ENCODE data around the gene EMC7. TPM values are rescaled to one million over a fixed set of nuclear protein-coding genes. Genes with fewer than 3 reads are reported as not detected.

The EMC7 gene
- total RNA-seq, 1 experiment from 2014 or later, result 32.1 TPM

DNA sequence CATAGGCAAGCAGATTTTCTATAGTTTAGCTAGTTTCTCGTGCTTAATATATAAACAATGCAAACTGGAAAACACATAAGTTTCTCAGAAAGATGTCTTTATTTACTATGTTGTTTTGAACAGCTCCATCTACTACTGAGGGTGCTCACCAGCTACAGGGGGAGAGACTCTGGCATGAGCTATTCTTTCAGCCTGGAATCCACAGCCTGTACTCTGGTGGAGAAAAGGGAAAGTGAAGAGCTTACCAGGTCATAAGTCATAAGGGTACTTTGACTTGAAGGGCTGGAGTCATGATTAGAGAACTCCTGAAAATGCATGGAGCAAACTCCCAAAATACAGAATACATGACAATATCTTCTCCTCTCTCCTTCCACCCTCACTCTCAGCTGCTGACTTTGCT is 58.3 kb downstream of the EMC7 start:
- no peak for TF ChIP-seq ZNF671 (CRISPR knock-in tag; IDR thresholded peaks at IDR 0.05)
- TF ChIP-seq ZNF232 (CRISPR knock-in tag; IDR thresholded peaks at IDR 0.05), result no peak
- Mint-ChIP-seq H3K27ac (no peak overlapping the region), H3K27me3 (ENCODE audit: low read depth) (peaks cover 34% of the 10 kb centered on the region), H3K36me3 (no peaks in the 10 kb centered on the region), H3K4me3 (no peak overlapping the region), H3K9me3 (no peaks in the 10 kb centered on the region), H3K4me1 (peaks cover 11% of the 10 kb centered on the region)
- POLR2A ChIA-PET, result no interaction called here
- DNase-seq (ENCODE audit: low spot score) (no peak), ATAC-seq (no peak)
- CTCF ChIA-PET, result no interaction called here

DNA sequence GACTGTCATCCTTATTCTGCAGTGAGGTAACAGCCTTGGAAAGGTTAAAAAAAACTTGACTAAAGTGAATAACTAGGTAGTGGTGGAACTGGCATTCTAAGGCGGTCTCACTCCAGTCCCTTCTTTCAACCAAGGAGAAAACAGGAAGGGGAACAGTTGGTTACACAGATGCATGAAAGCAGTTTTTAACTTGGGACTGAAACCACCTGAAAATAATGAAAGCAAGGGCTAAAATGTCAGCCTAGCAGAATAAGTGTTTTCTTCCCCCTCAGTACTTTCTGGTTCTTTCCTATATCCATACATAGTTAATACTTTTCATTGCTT is 61.9 kb downstream of the EMC7 start:
- Mint-ChIP-seq H3K27ac (no peak overlapping the region), H3K4me3 (peak overlapping the region; percentile 80), H3K27me3 (ENCODE audit: low read depth) (peaks cover 34% of the 10 kb centered on the region), H3K9me3 (no peaks in the 10 kb centered on the region), H3K4me1 (peaks cover 15% of the 10 kb centered on the region), H3K36me3 (no peaks in the 10 kb centered on the region)
- TF ChIP-seq ZNF317 (CRISPR knock-in tag; IDR thresholded peaks at IDR 0.05; ENCODE audit: borderline replicate concordance, low read depth), result no peak
- ChIA-PET CTCF (interaction anchor here (0.5 to 1.5 kb wide), 2 partner anchors 170 to 545 kb away, joined by 4 read pairs; partner anchors contain the start of gene KATNBL1), POLR2A (no interaction called here)
- DNase-seq (ENCODE audit: low spot score) (no peak), ATAC-seq (no peak)

DNA sequence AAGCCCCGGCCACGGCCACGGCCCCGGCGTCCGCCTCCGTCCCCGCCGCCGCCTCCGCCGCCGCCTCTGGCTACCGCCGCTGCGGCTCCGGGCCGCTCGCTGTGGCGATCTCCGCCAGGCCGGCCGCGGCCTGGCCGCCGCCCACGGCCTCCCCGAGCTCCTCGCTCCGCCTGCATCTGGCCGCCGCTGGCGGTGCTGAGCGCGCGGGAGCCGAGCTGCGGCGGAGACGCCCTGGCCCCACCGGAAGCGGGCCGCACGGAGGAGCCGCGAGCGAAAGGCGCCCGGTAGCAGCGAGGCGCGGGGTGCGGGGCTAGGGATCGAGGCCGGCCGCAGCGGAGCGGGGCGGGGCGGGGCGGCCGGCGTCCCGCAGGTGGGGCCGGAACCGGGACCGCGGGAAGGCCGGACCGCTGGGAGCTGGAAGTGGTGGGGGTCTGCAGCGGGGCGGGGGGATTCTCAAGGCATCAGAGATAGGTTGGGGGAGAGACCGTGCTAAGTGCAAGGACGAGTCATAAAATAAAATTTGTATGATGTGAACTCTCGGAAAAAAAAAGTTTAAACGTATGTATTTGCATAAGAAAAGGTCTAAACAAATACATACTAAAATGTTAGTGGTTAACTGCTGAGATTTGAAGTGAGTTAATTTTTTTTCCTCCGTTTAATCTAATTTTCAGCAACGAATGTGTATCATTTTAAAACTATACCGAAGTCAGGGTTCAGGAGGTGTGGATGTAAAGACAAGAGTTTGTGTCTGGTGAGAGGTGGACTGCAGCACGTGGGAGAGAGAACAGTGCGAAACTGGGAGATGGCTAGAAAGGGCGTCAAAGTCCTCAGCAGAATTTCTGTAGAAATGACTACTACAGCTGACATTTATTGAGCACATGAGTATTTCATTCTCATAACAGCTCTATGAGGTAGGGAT is 62.5 kb downstream of the EMC7 start, which contains the start of gene AVEN:
Gene AVEN, minus strand, starts transcription at position 334 of the 919 bp plus-strand sequence. Its CDS starts 158 bp downstream, at position 176.
- ATAC-seq (peak; percentile 70), DNase-seq (ENCODE audit: low spot score) (peak; percentile 57)
- Mint-ChIP-seq H3K27me3 (ENCODE audit: low read depth) (peaks cover 34% of the 10 kb centered on the region), H3K4me1 (peaks cover 15% of the 10 kb centered on the region), H3K9me3 (no peaks in the 10 kb centered on the region), H3K36me3 (no peaks in the 10 kb centered on the region), H3K27ac (peak within 1 kb of the TSS; percentile 69), H3K4me3 (peak within 1 kb of the TSS; percentile 91)
- TF ChIP-seq KAT7 (CRISPR knock-in tag; IDR thresholded peaks at IDR 0.05; ENCODE audit: borderline replicate concordance), result peak; percentile 54; the same call in 1 of the 2 replicates
- no peak for TF ChIP-seq MXD4 (CRISPR knock-in tag; IDR thresholded peaks at IDR 0.05; ENCODE audit: borderline replicate concordance)
- TF ChIP-seq, protein P1, sequence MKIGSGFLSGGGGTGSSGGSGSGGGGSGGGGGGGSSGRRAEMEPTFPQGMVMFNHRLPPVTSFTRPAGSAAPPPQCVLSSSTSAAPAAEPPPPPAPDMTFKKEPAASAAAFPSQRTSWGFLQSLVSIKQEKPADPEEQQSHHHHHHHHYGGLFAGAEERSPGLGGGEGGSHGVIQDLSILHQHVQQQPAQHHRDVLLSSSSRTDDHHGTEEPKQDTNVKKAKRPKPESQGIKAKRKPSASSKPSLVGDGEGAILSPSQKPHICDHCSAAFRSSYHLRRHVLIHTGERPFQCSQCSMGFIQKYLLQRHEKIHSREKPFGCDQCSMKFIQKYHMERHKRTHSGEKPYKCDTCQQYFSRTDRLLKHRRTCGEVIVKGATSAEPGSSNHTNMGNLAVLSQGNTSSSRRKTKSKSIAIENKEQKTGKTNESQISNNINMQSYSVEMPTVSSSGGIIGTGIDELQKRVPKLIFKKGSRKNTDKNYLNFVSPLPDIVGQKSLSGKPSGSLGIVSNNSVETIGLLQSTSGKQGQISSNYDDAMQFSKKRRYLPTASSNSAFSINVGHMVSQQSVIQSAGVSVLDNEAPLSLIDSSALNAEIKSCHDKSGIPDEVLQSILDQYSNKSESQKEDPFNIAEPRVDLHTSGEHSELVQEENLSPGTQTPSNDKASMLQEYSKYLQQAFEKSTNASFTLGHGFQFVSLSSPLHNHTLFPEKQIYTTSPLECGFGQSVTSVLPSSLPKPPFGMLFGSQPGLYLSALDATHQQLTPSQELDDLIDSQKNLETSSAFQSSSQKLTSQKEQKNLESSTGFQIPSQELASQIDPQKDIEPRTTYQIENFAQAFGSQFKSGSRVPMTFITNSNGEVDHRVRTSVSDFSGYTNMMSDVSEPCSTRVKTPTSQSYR (CRISPR knock-in tag; IDR thresholded peaks at IDR 0.05), result no peak
- TF ChIP-seq, protein P2, sequence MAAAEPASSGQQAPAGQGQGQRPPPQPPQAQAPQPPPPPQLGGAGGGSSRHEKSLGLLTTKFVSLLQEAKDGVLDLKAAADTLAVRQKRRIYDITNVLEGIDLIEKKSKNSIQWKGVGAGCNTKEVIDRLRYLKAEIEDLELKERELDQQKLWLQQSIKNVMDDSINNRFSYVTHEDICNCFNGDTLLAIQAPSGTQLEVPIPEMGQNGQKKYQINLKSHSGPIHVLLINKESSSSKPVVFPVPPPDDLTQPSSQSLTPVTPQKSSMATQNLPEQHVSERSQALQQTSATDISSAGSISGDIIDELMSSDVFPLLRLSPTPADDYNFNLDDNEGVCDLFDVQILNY (CRISPR knock-in tag; IDR thresholded peaks at IDR 0.05), result no peak
- TF ChIP-seq, protein P3, sequence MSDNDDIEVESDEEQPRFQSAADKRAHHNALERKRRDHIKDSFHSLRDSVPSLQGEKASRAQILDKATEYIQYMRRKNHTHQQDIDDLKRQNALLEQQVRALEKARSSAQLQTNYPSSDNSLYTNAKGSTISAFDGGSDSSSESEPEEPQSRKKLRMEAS (CRISPR knock-in tag; IDR thresholded peaks at IDR 0.05), result peak; percentile 53; the same call in 1 of the 2 replicates
- TF ChIP-seq, protein P4, sequence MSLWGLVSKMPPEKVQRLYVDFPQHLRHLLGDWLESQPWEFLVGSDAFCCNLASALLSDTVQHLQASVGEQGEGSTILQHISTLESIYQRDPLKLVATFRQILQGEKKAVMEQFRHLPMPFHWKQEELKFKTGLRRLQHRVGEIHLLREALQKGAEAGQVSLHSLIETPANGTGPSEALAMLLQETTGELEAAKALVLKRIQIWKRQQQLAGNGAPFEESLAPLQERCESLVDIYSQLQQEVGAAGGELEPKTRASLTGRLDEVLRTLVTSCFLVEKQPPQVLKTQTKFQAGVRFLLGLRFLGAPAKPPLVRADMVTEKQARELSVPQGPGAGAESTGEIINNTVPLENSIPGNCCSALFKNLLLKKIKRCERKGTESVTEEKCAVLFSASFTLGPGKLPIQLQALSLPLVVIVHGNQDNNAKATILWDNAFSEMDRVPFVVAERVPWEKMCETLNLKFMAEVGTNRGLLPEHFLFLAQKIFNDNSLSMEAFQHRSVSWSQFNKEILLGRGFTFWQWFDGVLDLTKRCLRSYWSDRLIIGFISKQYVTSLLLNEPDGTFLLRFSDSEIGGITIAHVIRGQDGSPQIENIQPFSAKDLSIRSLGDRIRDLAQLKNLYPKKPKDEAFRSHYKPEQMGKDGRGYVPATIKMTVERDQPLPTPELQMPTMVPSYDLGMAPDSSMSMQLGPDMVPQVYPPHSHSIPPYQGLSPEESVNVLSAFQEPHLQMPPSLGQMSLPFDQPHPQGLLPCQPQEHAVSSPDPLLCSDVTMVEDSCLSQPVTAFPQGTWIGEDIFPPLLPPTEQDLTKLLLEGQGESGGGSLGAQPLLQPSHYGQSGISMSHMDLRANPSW (CRISPR knock-in tag; conservative IDR thresholded peaks at IDR 0.05; ENCODE audit: low read depth), result no peak
- TF ChIP-seq FOXK1 (CRISPR knock-in tag; IDR thresholded peaks at IDR 0.05), result 0 out of 2 replicates have a peak, but pooled peaks have one; percentile 26
- TF ChIP-seq RORB (CRISPR knock-in tag; IDR thresholded peaks at IDR 0.05), result no peak
- POLR2A ChIA-PET, result no interaction called here
- CTCF ChIA-PET, result interaction anchor here (1.5 kb wide), 1 partner anchor 171 kb away, joined by 4 read pairs; the partner anchor contains the start of gene KATNBL1

Measured in WTC11 (cell line).